ENCODE data around the gene MRPL48.
"Not testable (repeated sequence)": the region's sequence is repeated elsewhere in the genome, so short reads cannot be mapped to it uniquely, and the experiment has no call there.

MRPL48 gene

GRCh38 chr11:73851046-73851764 is 63.5 kb downstream of the MRPL48 start:
- DNase-seq = peak; percentile 86

DNA sequence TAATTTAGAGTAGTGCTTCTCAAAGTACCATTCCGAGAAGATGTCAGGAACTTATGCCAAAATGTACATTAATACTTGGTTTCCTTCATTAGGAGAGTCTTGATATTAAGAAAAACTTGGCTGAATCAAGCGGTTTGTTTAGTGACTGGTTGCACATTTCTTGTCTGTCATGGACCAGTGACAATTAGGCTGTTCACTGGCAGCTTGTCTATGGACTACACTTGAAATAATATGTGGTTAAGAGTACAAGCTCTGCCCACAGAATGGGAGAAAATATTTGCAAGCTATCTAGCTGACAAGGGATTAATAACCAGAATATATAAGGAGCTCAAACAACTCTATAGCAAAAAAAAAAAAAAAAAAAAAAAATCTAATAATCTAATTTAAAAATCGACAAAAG is 64.4 kb downstream of the MRPL48 start:
- DNase-seq = no peak

DNA sequence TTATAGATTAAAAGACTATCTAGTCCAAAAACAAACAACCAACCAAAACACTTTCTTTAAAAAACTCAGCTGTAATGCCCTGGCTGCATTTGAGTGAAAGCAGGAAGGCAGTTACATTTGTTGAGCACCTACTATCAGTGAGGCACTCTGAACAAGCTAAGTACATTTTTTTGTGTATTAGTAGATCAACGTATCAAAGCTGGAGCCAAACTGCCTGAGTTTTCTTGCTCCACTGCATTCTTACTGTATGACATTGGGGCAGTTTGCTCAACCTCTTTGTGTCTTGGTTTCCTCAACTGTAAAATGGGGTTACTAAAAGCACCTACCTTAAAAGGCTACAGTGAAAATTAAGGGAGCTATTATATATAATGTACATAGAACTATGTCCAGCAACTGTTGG is 67.0 kb downstream of the MRPL48 start:
- DNase-seq = no peak

DNA sequence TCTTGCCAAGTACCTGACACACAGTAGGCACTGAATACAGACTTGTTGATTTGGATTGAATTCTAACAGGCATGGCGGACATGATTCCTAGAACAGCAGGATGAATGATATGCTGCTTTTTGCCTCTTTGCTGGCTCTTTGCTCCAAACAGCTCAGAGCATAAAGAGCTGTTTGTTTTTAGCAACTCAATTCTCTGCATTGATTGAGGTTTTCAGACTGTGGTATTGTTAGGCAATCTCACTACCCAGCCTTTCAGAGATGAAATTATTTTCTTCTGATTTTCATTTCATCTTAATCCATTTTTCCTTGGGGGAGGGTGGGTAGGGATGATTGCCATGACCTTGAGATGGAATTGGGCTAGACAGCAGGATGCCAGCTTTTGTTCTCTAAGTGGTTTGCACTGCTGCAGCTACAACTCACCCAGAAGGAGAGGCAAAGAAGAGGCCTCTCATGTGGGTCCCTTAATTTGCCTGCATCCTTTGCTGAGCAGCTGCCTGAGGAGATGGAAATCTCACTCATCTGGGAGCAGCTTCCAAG is 68.4 kb downstream of the MRPL48 start:
- no peak for DNase-seq

DNA sequence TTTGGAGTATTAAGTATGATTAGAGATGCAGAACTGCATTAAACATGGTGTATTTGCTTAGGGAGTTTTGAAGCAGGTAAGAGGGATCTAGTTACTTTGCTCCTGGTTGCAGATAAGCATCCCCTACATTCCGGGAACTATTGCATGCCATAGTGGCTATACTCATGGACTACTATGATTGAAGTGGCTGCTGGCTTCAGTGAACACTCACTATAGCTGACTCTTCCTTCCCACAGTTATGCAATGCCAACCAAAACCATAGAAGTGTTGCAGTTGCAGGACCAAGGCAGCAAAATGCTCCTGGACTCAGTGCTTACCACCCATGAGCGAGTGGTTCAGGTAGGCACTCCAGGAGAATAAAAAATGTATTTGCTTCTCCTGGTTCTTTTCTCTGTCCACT is 72.0 kb downstream of the MRPL48 start:
- DNase-seq = no peak

- no peak for DNase-seq
Measured at GRCh38 chr11:73860202-73860601, 72.5 kb downstream of the MRPL48 start.

GRCh38 chr11:73862986-73863385 is 75.3 kb downstream of the MRPL48 start:
- no peak for DNase-seq

DNA sequence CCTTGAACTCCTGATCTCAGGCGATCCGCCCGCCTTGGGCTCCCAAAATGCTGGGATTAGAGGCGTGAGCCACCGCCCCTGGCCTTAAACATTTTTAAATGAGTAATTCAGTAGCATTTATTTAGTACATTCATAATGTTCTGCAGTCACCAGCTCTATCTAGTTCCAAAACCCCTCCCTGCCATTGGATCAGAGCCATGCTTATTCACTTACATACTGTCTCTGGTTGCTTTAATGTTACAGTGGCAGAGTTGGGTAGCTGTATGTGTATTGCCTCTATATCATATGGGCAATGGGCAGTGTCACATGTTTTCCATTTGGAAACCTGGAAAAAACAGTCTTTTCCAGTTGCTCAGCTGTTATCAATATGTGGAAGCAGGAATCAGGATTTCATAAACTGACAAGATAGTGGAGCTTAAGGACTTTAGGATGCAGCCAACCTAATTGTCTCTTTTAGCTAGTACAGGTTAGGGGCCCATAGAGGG is 78.5 kb downstream of the MRPL48 start:
- DNase-seq = no peak

DNA sequence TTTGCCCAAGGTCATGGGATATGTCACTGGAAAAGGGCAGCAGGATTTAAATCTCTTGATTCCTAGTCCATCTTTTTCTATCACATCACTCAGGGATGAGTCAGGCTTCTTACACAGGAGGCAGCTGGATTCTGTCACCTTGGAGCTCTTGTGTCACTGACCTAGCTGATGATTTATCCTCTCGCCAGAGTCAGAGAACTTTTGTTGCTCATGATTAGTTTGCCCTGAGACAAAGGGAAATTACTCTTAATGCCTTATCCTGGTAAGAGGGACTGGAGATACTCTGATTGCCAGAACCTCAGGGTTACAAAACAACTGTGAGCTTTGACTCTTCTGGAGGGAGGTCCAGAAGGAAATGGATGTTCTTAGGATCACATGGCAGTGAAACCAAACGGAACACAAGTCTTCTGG is 78.9 kb downstream of the MRPL48 start:
- DNase-seq = no peak

GRCh38 chr11:73869332-73869949 is 81.8 kb downstream of the MRPL48 start:
- DNase-seq = no peak

DNA sequence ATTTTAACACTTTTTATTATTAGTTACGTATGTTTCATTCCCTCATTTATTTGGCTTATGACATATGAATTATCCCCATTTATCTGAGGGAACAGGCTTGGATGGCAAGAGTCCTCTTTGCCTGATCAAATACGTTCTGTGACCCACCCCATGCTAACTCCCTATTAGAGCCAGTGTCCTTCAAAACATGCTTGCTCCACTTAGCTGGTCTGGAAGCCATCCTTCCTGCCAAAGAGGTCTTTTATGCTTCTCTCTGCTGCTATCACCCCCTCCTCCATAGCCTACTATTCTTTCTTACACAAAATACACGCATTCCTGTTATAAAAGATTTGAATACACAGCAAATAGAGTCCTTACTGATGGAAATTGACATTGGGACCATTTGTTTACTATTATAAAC is 82.6 kb downstream of the MRPL48 start:
- no peak for DNase-seq

- DNase-seq = no peak
Measured at GRCh38 chr11:73872749-73873357, 85.2 kb downstream of the MRPL48 start.

GRCh38 chr11:73875380-73875779 is 87.7 kb downstream of the MRPL48 start:
- DNase-seq = no peak

GRCh38 chr11:73875840-73876239 is 88.2 kb downstream of the MRPL48 start:
- DNase-seq = no peak

GRCh38 chr11:73876424-73877310 is 89.0 kb downstream of the MRPL48 start, which contains the start of the genes COA4 and PAAF1:
COA4 (minus strand) TSS chr11:73876846; CDS start chr11:73873378, 3,468 bp downstream.
PAAF1 (plus strand) TSS chr11:73876999; CDS start chr11:73877022, 23 bp downstream.
- DNase-seq = peak; percentile 98

DNA sequence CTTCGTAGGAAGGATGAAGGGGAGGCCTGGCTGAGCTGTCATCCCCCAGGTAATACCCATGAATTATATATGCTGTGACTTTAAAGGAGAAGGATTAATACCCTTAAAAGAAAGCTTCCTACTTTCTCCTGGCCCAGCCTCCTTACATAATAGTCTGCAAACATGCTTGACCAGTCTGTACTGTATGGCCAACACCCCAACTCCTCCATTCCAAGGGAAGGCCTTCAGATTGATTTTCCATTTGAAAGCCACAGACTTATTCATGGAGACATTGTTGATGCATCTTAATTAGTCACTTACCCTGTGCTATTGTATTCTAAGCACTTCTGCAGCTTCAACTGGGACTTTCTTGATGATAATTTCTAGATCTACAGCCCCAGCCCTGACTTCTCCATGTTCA is 91.1 kb downstream of the MRPL48 start:
- no peak for DNase-seq

DNA sequence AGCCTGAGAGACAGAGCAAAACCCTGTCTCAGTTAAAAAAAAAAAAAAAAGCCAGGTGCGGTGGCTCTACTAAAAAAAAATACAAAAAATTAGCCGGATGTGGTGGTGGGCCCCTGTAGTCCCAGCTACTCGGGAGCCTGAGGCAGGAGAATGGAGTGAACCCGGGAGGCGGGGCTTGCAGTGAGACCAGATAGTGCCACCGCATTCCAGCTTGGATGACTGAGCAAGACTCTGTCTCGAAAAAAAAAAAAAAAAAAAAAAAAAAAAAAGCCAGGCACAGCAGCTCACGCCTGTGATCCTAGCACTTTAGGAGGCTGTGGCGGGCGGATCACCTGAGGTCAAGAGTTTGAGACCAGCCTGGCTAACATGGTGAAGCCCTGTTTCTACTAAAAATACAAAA is 92.8 kb downstream of the MRPL48 start:
- DNase-seq = not testable (repeated sequence)

GRCh38 chr11:73883856-73884255 is 96.2 kb downstream of the MRPL48 start:
- DNase-seq = no peak

- no peak for DNase-seq
Measured at GRCh38 chr11:73888244-73888643, 100.6 kb downstream of the MRPL48 start.

DNA sequence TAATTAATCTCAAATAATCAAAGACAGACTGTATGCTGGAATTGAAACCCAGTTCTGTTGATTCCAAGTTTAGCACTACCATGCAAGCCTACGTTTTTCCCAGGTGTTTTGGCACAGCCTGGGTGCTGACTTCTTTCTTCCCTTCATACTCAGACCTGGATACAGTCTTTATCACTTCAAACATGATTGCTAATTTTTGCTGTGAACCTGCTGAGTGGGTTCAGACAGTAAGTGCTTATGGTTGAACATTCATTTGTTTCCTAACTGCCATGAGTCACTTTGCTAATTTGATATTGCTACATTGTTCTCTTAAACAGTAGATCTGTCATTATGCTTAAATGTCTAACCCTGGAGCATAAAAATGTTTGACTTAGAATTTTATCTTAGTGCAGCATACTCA is 101.3 kb downstream of the MRPL48 start:
- DNase-seq = peak; percentile 9

GRCh38 chr11:73889536-73889935 is 101.9 kb downstream of the MRPL48 start:
- no peak for DNase-seq

DNA sequence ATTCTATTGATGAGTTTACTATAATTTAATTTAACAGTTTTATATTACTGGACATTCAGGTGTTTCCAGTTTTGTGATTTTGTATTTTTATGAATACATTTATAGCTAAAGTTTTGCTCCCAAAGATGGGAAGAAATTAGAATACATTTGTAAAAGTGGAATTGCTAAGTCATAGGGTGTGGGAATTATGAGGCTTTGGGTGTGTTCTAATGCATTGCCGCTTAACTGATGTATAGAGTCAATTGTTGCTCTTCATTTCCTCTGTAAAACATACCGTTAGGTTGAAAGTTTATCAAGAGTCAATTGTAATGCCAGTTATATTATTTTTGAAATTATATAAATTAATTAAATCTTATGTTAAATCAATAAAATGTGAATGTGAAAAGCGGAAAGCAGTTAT is 105.4 kb downstream of the MRPL48 start:
- DNase-seq = no peak

All from MV-4-11 (cell line).